Measurements from ENCODE around the gene SLC25A13.

DNA sequence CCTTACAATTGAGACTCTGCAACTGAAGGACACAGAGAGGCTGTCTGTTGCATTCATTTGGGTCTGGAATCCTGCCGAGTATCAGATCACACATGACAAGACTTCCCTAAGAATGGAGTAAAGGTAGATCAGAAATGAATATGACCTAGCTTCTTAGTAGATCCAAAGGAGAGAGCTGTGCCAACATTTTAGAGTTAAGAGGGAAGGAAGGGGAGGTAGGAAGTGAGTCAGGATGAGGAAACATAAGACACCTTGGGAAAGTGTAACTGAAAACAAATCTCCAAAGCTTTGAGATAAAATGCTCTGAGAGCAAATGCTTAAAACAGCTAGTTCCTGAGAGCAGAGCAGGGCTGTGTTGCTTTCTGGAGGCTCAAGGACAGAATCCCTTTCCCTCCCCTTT, 6.1 kb upstream of the SLC25A13 start:
- TF ChIP-seq, protein P1, sequence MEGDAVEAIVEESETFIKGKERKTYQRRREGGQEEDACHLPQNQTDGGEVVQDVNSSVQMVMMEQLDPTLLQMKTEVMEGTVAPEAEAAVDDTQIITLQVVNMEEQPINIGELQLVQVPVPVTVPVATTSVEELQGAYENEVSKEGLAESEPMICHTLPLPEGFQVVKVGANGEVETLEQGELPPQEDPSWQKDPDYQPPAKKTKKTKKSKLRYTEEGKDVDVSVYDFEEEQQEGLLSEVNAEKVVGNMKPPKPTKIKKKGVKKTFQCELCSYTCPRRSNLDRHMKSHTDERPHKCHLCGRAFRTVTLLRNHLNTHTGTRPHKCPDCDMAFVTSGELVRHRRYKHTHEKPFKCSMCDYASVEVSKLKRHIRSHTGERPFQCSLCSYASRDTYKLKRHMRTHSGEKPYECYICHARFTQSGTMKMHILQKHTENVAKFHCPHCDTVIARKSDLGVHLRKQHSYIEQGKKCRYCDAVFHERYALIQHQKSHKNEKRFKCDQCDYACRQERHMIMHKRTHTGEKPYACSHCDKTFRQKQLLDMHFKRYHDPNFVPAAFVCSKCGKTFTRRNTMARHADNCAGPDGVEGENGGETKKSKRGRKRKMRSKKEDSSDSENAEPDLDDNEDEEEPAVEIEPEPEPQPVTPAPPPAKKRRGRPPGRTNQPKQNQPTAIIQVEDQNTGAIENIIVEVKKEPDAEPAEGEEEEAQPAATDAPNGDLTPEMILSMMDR (IDR thresholded peaks at IDR 0.05 in 4 of 5, conservative IDR thresholded peaks at IDR 0.05 in 1 of 5) = no peak
- TF ChIP-seq POLR2A (IDR thresholded peaks at IDR 0.05) = no peak
